Type B pancreatic cell (in vitro differentiated cells): ENCODE data around the gene NUMA1. TPM values are rescaled to one million over a fixed set of nuclear protein-coding genes. Genes with fewer than 3 reads are reported as not detected.

Experiments
- DNase-seq: peaks from one replicate; pipeline ENCODE4 v3.0.0; 2021; ENCODE audit warnings: mixed read lengths; ENCODE audit not compliant: unreplicated experiment; ENCODE audit errors: extremely low spot score
- H3K27ac Mint-ChIP-seq: 2 replicates; pipeline ENCODE4 v1.8.0; 2021; ENCODE audit warnings: mild to moderate bottlenecking, mixed read lengths
- H3K27me3 Mint-ChIP-seq: 2 replicates; pipeline ENCODE4 v1.8.0; 2021; ENCODE audit warnings: mixed read lengths
- H3K36me3 Mint-ChIP-seq: 2 replicates; pipeline ENCODE4 v1.8.0; 2021; ENCODE audit warnings: mixed read lengths
- H3K4me1 Mint-ChIP-seq: one replicate; pipeline ENCODE4 v1.8.0; 2021; ENCODE audit warnings: mixed read lengths; ENCODE audit not compliant: unreplicated experiment
- H3K4me3 Mint-ChIP-seq: 2 replicates; pipeline ENCODE4 v1.8.0; 2021; ENCODE audit warnings: mild to moderate bottlenecking, mixed read lengths
- H3K9me3 Mint-ChIP-seq: 2 replicates; pipeline ENCODE4 v1.8.0; 2021; ENCODE audit warnings: mixed read lengths
- CTCF ChIP-seq: fragments of 200-600 bp; sonication (generic); conservative IDR thresholded peaks from 2 replicates; pipeline ENCODE4 v1.5.0; 2021; ENCODE audit warnings: antibody characterized with exemption, mild to moderate bottlenecking
- total RNA-seq: library from RNA; stranded (reverse); gene quantifications from 2 replicates; pipeline ENCODE4 v1.2.1, GENCODE V29; 2021; ENCODE audit warnings: low replicate concordance

The NUMA1 gene
- total RNA-seq, 1 donor from 2014 or later: 225 TPM

GRCh38 chr11:72003776-72004171 is 76.6 kb downstream of the NUMA1 start:
- H3K27ac Mint-ChIP-seq: no peak overlapping the region
- peaks cover 15% of the 10 kb centered on the region for H3K4me1 Mint-ChIP-seq
- no peaks in the 10 kb centered on the region for H3K9me3 Mint-ChIP-seq
- H3K36me3 Mint-ChIP-seq: peaks cover 21% of the 10 kb centered on the region
- no peaks in the 10 kb centered on the region for H3K27me3 Mint-ChIP-seq
- DNase-seq: no peak
- H3K4me3 Mint-ChIP-seq: no peak overlapping the region
- no peak for TF ChIP-seq CTCF

- DNase-seq: no peak
- Mint-ChIP-seq H3K27me3 (no peaks in the 10 kb centered on the region), H3K9me3 (no peaks in the 10 kb centered on the region), H3K4me3 (no peak overlapping the region), H3K27ac (peak overlapping the region; percentile 54), H3K36me3 (peaks cover 17% of the 10 kb centered on the region), H3K4me1 (peaks cover 15% of the 10 kb centered on the region)
- TF ChIP-seq CTCF: no peak
Measured at GRCh38 chr11:72002841-72003775, 77.2 kb downstream of the NUMA1 start.

GRCh38 chr11:72001834-72002591 is 78.3 kb downstream of the NUMA1 start:
- Mint-ChIP-seq H3K27ac (peak overlapping the region; percentile 54), H3K27me3 (no peaks in the 10 kb centered on the region), H3K4me1 (peaks cover 15% of the 10 kb centered on the region), H3K4me3 (peak overlapping the region; percentile 3), H3K36me3 (peaks cover 12% of the 10 kb centered on the region), H3K9me3 (no peaks in the 10 kb centered on the region)
- no peak for TF ChIP-seq CTCF
- DNase-seq: no peak

- no peak overlapping the region for H3K4me3 Mint-ChIP-seq
- H3K27ac Mint-ChIP-seq: peak overlapping the region; percentile 54
- no peak for TF ChIP-seq CTCF
- peaks cover 10% of the 10 kb centered on the region for H3K36me3 Mint-ChIP-seq
- no peak for DNase-seq
- H3K27me3 Mint-ChIP-seq: no peaks in the 10 kb centered on the region
- no peaks in the 10 kb centered on the region for H3K9me3 Mint-ChIP-seq
- peaks cover 15% of the 10 kb centered on the region for H3K4me1 Mint-ChIP-seq
Measured at GRCh38 chr11:72001285-72001684, 79.1 kb downstream of the NUMA1 start.

GRCh38 chr11:72000202-72000867 is 80.0 kb downstream of the NUMA1 start:
- peak overlapping the region; percentile 50 for H3K27ac Mint-ChIP-seq

More at GRCh38 chr11:72000202-72000867, 80.0 kb downstream of the NUMA1 start:
- Mint-ChIP-seq H3K27me3 (no peaks in the 10 kb centered on the region), H3K4me3 (no peak overlapping the region), H3K36me3 (peaks cover 8% of the 10 kb centered on the region), H3K9me3 (no peaks in the 10 kb centered on the region), H3K4me1 (peaks cover 15% of the 10 kb centered on the region)
- no peak for DNase-seq
- TF ChIP-seq CTCF: no peak
